Activated naive CD8-positive, alpha-beta T cell (primary cell): ENCODE measurements around the gene FAM8A1.
A peak's percentile ranks its signal among the peaks of the same experiment; 100 is the strongest.

Experiments
- H3K27ac Mint-ChIP-seq: one replicate; pipeline ENCODE4 v1.8.0; 2021; ENCODE audit warnings: mixed read lengths
- H3K27me3 Mint-ChIP-seq: one replicate; pipeline ENCODE4 v1.8.0; 2021; ENCODE audit warnings: mixed read lengths
- H3K36me3 Mint-ChIP-seq: one replicate; pipeline ENCODE4 v1.8.0; 2021; ENCODE audit warnings: mixed read lengths
- H3K4me1 Mint-ChIP-seq: one replicate; pipeline ENCODE4 v1.8.0; 2021; ENCODE audit warnings: low read depth, mixed read lengths
- H3K4me3 Mint-ChIP-seq: one replicate; pipeline ENCODE4 v1.8.0; 2021; ENCODE audit warnings: mild to moderate bottlenecking, mixed read lengths
- H3K9me3 Mint-ChIP-seq: one replicate; pipeline ENCODE4 v1.8.0; 2021; ENCODE audit warnings: low read depth, mixed read lengths

FAM8A1 gene

GRCh38 chr6:17628873-17629272 lies 28.8 kb downstream of the FAM8A1 start:
- Mint-ChIP-seq H3K4me1 (peaks cover 41% of the 10 kb centered on the region), H3K36me3 (peaks cover 16% of the 10 kb centered on the region), H3K9me3 (no peaks in the 10 kb centered on the region), H3K27me3 (no peaks in the 10 kb centered on the region), H3K4me3 (no peak overlapping the region), H3K27ac (peak overlapping the region; percentile 10)

GRCh38 chr6:17629824-17630510 lies 29.9 kb downstream of the FAM8A1 start:
- H3K4me1 Mint-ChIP-seq = peaks cover 45% of the 10 kb centered on the region
- no peak overlapping the region for H3K27ac Mint-ChIP-seq
- H3K4me3 Mint-ChIP-seq = no peak overlapping the region
- peaks cover 17% of the 10 kb centered on the region for H3K36me3 Mint-ChIP-seq
- no peaks in the 10 kb centered on the region for H3K9me3 Mint-ChIP-seq
- no peaks in the 10 kb centered on the region for H3K27me3 Mint-ChIP-seq

GRCh38 chr6:17630511-17631073 lies 30.5 kb downstream of the FAM8A1 start:
- Mint-ChIP-seq H3K4me1 (peaks cover 49% of the 10 kb centered on the region), H3K36me3 (peaks cover 18% of the 10 kb centered on the region), H3K27ac (no peak overlapping the region), H3K9me3 (no peaks in the 10 kb centered on the region), H3K4me3 (no peak overlapping the region), H3K27me3 (no peaks in the 10 kb centered on the region)

GRCh38 chr6:17632934-17633333 lies 32.8 kb downstream of the FAM8A1 start:
- H3K27ac Mint-ChIP-seq = peak overlapping the region; percentile 68
- H3K9me3 Mint-ChIP-seq = no peaks in the 10 kb centered on the region
- H3K4me1 Mint-ChIP-seq = peaks cover 56% of the 10 kb centered on the region
- H3K27me3 Mint-ChIP-seq = no peaks in the 10 kb centered on the region
- peaks cover 24% of the 10 kb centered on the region for H3K36me3 Mint-ChIP-seq
- H3K4me3 Mint-ChIP-seq = peak overlapping the region; percentile 44

GRCh38 chr6:17633465-17634188 lies 33.5 kb downstream of the FAM8A1 start:
- H3K4me1 Mint-ChIP-seq = peaks cover 54% of the 10 kb centered on the region
- no peaks in the 10 kb centered on the region for H3K27me3 Mint-ChIP-seq

GRCh38 chr6:17635568-17635967 lies 35.5 kb downstream of the FAM8A1 start:
- H3K4me1 Mint-ChIP-seq = peaks cover 44% of the 10 kb centered on the region
- no peak overlapping the region for H3K4me3 Mint-ChIP-seq
- peaks cover 20% of the 10 kb centered on the region for H3K36me3 Mint-ChIP-seq
- H3K27ac Mint-ChIP-seq = no peak overlapping the region
- no peaks in the 10 kb centered on the region for H3K27me3 Mint-ChIP-seq
- no peaks in the 10 kb centered on the region for H3K9me3 Mint-ChIP-seq

More at GRCh38 chr6:17633465-17634188, 33.5 kb downstream of the FAM8A1 start:
- peak overlapping the region; percentile 75 for H3K27ac Mint-ChIP-seq
- H3K36me3 Mint-ChIP-seq = peaks cover 26% of the 10 kb centered on the region
- no peaks in the 10 kb centered on the region for H3K9me3 Mint-ChIP-seq
- H3K4me3 Mint-ChIP-seq = peak overlapping the region; percentile 55

- Mint-ChIP-seq H3K36me3 (peaks cover 25% of the 10 kb centered on the region), H3K27me3 (no peaks in the 10 kb centered on the region), H3K9me3 (no peaks in the 10 kb centered on the region), H3K27ac (no peak overlapping the region), H3K4me3 (no peak overlapping the region), H3K4me1 (peaks cover 31% of the 10 kb centered on the region)
Observed at GRCh38 chr6:17638212-17638715, 38.2 kb downstream of the FAM8A1 start.

GRCh38 chr6:17640477-17640917 lies 40.4 kb downstream of the FAM8A1 start:
- no peaks in the 10 kb centered on the region for H3K9me3 Mint-ChIP-seq
- H3K36me3 Mint-ChIP-seq = peaks cover 23% of the 10 kb centered on the region
- peaks cover 13% of the 10 kb centered on the region for H3K4me1 Mint-ChIP-seq
- peak overlapping the region; percentile 46 for H3K27ac Mint-ChIP-seq
- no peak overlapping the region for H3K4me3 Mint-ChIP-seq
- H3K27me3 Mint-ChIP-seq = no peaks in the 10 kb centered on the region

- no peak overlapping the region for H3K27ac Mint-ChIP-seq
- H3K36me3 Mint-ChIP-seq = peaks cover 18% of the 10 kb centered on the region
- H3K4me3 Mint-ChIP-seq = no peak overlapping the region
- no peaks in the 10 kb centered on the region for H3K27me3 Mint-ChIP-seq
- peaks cover 18% of the 10 kb centered on the region for H3K4me1 Mint-ChIP-seq
- H3K9me3 Mint-ChIP-seq = no peaks in the 10 kb centered on the region
Observed at GRCh38 chr6:17648745-17649144, 48.6 kb downstream of the FAM8A1 start.

GRCh38 chr6:17650656-17651309 lies 50.7 kb downstream of the FAM8A1 start:
- Mint-ChIP-seq H3K27me3 (no peaks in the 10 kb centered on the region), H3K9me3 (no peaks in the 10 kb centered on the region), H3K27ac (no peak overlapping the region), H3K4me1 (peaks cover 28% of the 10 kb centered on the region), H3K36me3 (peaks cover 19% of the 10 kb centered on the region), H3K4me3 (no peak overlapping the region)

- peak overlapping the region; percentile 35 for H3K27ac Mint-ChIP-seq
- H3K9me3 Mint-ChIP-seq = no peaks in the 10 kb centered on the region
- H3K36me3 Mint-ChIP-seq = peaks cover 17% of the 10 kb centered on the region
- H3K27me3 Mint-ChIP-seq = no peaks in the 10 kb centered on the region
- no peak overlapping the region for H3K4me3 Mint-ChIP-seq
- peaks cover 28% of the 10 kb centered on the region for H3K4me1 Mint-ChIP-seq
Observed at GRCh38 chr6:17653198-17653882, 53.2 kb downstream of the FAM8A1 start.

- peaks cover 15% of the 10 kb centered on the region for H3K36me3 Mint-ChIP-seq
- H3K27ac Mint-ChIP-seq = no peak overlapping the region
- H3K9me3 Mint-ChIP-seq = no peaks in the 10 kb centered on the region
- no peak overlapping the region for H3K4me3 Mint-ChIP-seq
- H3K4me1 Mint-ChIP-seq = peaks cover 29% of the 10 kb centered on the region
- H3K27me3 Mint-ChIP-seq = no peaks in the 10 kb centered on the region
Observed at GRCh38 chr6:17656092-17656491, 56.0 kb downstream of the FAM8A1 start.

GRCh38 chr6:17656644-17657043 lies 56.5 kb downstream of the FAM8A1 start:
- Mint-ChIP-seq H3K27me3 (no peaks in the 10 kb centered on the region), H3K4me1 (peaks cover 31% of the 10 kb centered on the region), H3K27ac (no peak overlapping the region), H3K4me3 (no peak overlapping the region), H3K9me3 (no peaks in the 10 kb centered on the region), H3K36me3 (peaks cover 18% of the 10 kb centered on the region)
